Testis (tissue), 2 donors: ENCODE data around the gene PLCD4.

Experiments used
- POLR2A ChIP-seq: fragments of 450-650 bp; IDR thresholded peaks from one replicate; pipeline ENCODE4 v1.6.1; 2017; ENCODE audit warnings: antibody characterized with exemption, mild to moderate bottlenecking, moderate library complexity
- TF ChIP-seq, protein P1 (sequence below), 3 experiments: fragments of 450-650 bp in 2 of 3; fragments of 200-600 bp in 1 of 3; sonication (generic) in 1 of 3; IDR thresholded peaks; one replicate each; pipeline ENCODE4 v1.5.1; 2016 to 2019; ENCODE audit warnings: antibody characterized with exemption in 3 of 3, mild to moderate bottlenecking in 2 of 3, moderate library complexity in 1 of 3

GRCh38 chr2:218658671-218659257 lies 51.1 kb downstream of the PLCD4 start:
- TF ChIP-seq, protein P1, sequence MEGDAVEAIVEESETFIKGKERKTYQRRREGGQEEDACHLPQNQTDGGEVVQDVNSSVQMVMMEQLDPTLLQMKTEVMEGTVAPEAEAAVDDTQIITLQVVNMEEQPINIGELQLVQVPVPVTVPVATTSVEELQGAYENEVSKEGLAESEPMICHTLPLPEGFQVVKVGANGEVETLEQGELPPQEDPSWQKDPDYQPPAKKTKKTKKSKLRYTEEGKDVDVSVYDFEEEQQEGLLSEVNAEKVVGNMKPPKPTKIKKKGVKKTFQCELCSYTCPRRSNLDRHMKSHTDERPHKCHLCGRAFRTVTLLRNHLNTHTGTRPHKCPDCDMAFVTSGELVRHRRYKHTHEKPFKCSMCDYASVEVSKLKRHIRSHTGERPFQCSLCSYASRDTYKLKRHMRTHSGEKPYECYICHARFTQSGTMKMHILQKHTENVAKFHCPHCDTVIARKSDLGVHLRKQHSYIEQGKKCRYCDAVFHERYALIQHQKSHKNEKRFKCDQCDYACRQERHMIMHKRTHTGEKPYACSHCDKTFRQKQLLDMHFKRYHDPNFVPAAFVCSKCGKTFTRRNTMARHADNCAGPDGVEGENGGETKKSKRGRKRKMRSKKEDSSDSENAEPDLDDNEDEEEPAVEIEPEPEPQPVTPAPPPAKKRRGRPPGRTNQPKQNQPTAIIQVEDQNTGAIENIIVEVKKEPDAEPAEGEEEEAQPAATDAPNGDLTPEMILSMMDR (IDR thresholded peaks at IDR 0.05), result peak in 2 of 3 experiments; percentile 7 to 13
- no peak for TF ChIP-seq POLR2A
